ENCODE results near the gene MYO9A. TPM values are rescaled to one million over a fixed set of nuclear protein-coding genes. Genes with fewer than 3 reads are reported as not detected.

The MYO9A gene
- 100 to 1,000 TPM in 1 of 3 donors, 10 to 100 TPM in 2; 64.2 to 128 (median 86.5) TPM for total RNA-seq

DNA sequence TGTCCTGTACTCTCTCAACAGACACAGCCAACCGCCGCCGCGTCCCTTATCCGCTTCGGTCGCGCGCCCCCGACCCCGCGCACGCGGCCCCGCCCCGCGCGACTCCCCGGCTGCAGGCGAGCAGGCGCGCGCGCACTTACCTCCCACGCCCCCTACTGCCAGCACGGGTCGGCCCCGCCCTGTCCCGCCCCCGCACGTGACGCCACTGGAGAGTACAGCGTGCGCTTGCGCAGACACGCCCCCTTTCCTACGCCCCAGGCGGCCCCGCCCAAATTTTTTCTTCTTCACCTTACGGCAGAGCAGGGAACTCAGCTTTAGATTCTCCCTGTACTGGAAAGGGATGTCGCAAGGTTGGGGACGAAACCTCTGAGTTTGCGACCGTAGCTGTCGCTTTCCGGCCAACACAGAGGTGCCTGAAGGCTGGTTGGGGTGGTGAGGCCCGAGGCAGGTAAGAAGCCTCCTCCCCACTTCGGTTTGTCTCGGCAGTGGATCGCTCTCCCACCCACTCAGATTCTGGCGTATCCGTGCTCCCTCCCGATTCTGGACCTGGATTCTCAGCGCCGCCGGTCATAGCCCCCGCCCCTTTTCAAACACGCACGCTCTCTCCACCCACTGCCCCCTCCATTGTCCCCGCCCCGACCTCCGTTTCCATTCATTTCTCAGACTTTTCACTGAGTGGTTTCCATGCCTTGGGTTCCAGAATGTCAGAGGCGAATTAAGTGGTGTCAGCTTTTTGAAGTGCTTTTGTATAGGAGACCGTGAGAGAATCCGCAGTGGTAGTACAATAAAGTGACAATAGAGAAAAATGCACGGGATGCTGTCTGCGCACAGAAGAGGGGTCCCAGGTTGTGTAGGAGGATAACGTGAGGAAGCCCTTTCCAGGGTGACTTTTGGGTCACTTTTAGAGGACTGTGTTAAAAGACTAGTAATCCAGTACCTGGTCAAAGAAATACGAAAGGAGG, at the start of gene MYO9A, which contains the start of gene SENP8:
TSS of gene MYO9A (minus strand) at position 134 of the 962 bp plus-strand sequence. CDS start 71,587 bp downstream, outside the sequence.
TSS of gene SENP8 (plus strand) at position 387 of the 962 bp plus-strand sequence. CDS start 21,221 bp downstream, outside the sequence.
- Histone ChIP-seq H3K27ac (peak within 1 kb of the TSS; percentile 98), H3K36me3 (no peaks in the 10 kb centered on the region), H3K27me3 (no peaks in the 10 kb centered on the region), H3K9me3 (no peaks in the 10 kb centered on the region), H3K4me1 (no peaks in the 10 kb centered on the region), H3K4me3 (peak within 1 kb of the TSS; percentile 75 to 94 (median 83))
- intact Hi-C loops (cut with DNase I; ENCODE audit: low total_unique reads): no loop called here
- peak; percentile 28 to 77 (median 56) for TF ChIP-seq POLR2AphosphoS5 (IDR thresholded peaks at IDR 0.05)
- no peak for TF ChIP-seq POLR2A (IDR thresholded peaks at IDR 0.05)
- TF ChIP-seq CTCF (IDR thresholded peaks at IDR 0.05): peak in 1 of 3 donors; percentile 11
- peak; percentile 97 to 100 for DNase-seq (ENCODE audit: low spot score in 2 of 2)

- H3K27me3 ChIP-seq: no peaks in the 10 kb centered on the region
- no peak for DNase-seq (ENCODE audit: low spot score in 2 of 2)
- peak overlapping the region in 1 of 3 donors; percentile 56 for H3K4me3 ChIP-seq
- H3K9me3 ChIP-seq: no peaks in the 10 kb centered on the region
- peak overlapping the region; percentile 89 to 95 for H3K27ac ChIP-seq
- intact Hi-C loops (cut with DNase I; ENCODE audit: low total_unique reads): no loop called here
- peaks cover 4% of the 10 kb centered on the region in 2 donors for H3K4me1 ChIP-seq
- H3K36me3 ChIP-seq: no peaks in the 10 kb centered on the region
- TF ChIP-seq POLR2A (IDR thresholded peaks at IDR 0.05): no peak
- no peak for TF ChIP-seq POLR2AphosphoS5 (IDR thresholded peaks at IDR 0.05)
- TF ChIP-seq CTCF (IDR thresholded peaks at IDR 0.05): no peak
Observed at GRCh38 chr15:72167445-72167844, 49.5 kb upstream of the MYO9A start.

- H3K27me3 ChIP-seq: no peaks in the 10 kb centered on the region
- H3K9me3 ChIP-seq: no peaks in the 10 kb centered on the region
- no peak overlapping the region for H3K4me3 ChIP-seq
- H3K27ac ChIP-seq: peak overlapping the region; percentile 89 to 95
- TF ChIP-seq POLR2A (IDR thresholded peaks at IDR 0.05) (no peak), POLR2AphosphoS5 (IDR thresholded peaks at IDR 0.05) (no peak), CTCF (IDR thresholded peaks at IDR 0.05) (no peak)
- no peaks in the 10 kb centered on the region for H3K36me3 ChIP-seq
- H3K4me1 ChIP-seq: peaks cover 4% of the 10 kb centered on the region in 2 donors
- intact Hi-C loops (cut with DNase I; ENCODE audit: low total_unique reads): no loop called here
- DNase-seq (ENCODE audit: low spot score in 2 of 2): no peak
Observed at GRCh38 chr15:72166716-72167417, 48.9 kb upstream of the MYO9A start.

DNA sequence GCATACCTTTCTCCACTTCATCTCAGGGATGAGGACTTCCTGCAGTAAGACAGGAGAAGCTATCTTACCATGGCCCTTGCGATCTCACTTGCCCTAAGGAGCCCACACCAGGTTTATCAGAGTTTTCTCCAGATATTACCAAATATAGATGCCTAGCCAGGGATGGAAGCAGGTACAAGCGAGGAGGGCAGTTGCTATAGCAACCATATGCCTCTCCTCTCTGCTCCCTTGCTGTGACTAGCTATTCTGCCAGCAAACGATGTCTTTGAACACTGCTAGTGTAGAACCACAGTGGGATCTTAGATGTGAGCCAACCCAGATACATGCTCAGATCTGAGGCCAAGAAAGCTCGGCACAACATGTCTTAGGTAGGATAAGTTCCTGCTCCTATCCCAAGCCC, 45.8 kb upstream of the MYO9A start:
- peak overlapping the region; percentile 8 to 19 for H3K27ac ChIP-seq
- TF ChIP-seq POLR2AphosphoS5 (IDR thresholded peaks at IDR 0.05) (no peak), POLR2A (IDR thresholded peaks at IDR 0.05) (no peak), CTCF (IDR thresholded peaks at IDR 0.05) (no peak)
- no peak for DNase-seq (ENCODE audit: low spot score in 2 of 2)
- peaks cover 0 to 4% of the 10 kb centered on the region in 2 donors for H3K4me1 ChIP-seq
- no peaks in the 10 kb centered on the region for H3K27me3 ChIP-seq
- H3K36me3 ChIP-seq: no peaks in the 10 kb centered on the region
- H3K4me3 ChIP-seq: no peak overlapping the region
- no peaks in the 10 kb centered on the region for H3K9me3 ChIP-seq
- intact Hi-C loops (cut with DNase I; ENCODE audit: low total_unique reads): no loop called here

All from breast epithelium (tissue), 4 donors.